H9 (cell line): ENCODE measurements around the gene GPRC5D. TPM values are rescaled to one million over a fixed set of nuclear protein-coding genes. Genes with fewer than 3 reads are reported as not detected.

ENCODE experiments used
- DNase-seq: peaks from one replicate; pipeline ENCODE4 v3.0.0-alpha.2; 2017
- H2AFZ ChIP-seq: one replicate; pipeline ENCODE4 v1.6.1; 2013; ENCODE audit warnings: mild to moderate bottlenecking, low read length, control low read depth, moderate library complexity
- H2AK5ac ChIP-seq: 2 replicates; pipeline ENCODE4 v1.6.1; 2013; ENCODE audit warnings: low read length, control low read depth, mixed read lengths; ENCODE audit not compliant: insufficient read length
- H2BK120ac ChIP-seq: one replicate; pipeline ENCODE4 v1.6.1; 2013; ENCODE audit warnings: low read depth, mild to moderate bottlenecking, low read length, control low read depth, inconsistent platforms; ENCODE audit not compliant: poor library complexity, severe bottlenecking
- H2BK12ac ChIP-seq: 2 replicates; pipeline ENCODE4 v1.6.1; 2013; ENCODE audit warnings: low read length, control low read depth, mixed read lengths, low read depth; ENCODE audit not compliant: insufficient read length
- H2BK15ac ChIP-seq: 2 replicates; pipeline ENCODE4 v1.6.1; 2013; ENCODE audit warnings: low read depth, low read length, control low read depth
- H2BK20ac ChIP-seq: one replicate; pipeline ENCODE4 v1.6.1; 2013; ENCODE audit warnings: low read depth, mild to moderate bottlenecking, low read length, control low read depth, inconsistent platforms; ENCODE audit not compliant: poor library complexity, severe bottlenecking
- H2BK5ac ChIP-seq: 2 replicates; pipeline ENCODE4 v1.6.1; 2013; ENCODE audit warnings: low read length, control low read depth, mixed read lengths; ENCODE audit not compliant: insufficient read length
- H3K14ac ChIP-seq: 2 replicates; pipeline ENCODE4 v1.6.1; 2013; ENCODE audit warnings: low read length, control low read depth; ENCODE audit not compliant: insufficient read depth
- H3K18ac ChIP-seq: 2 replicates; pipeline ENCODE4 v1.6.1; 2013; ENCODE audit warnings: low read depth, mild to moderate bottlenecking, mixed read lengths, low read length, control low read depth; ENCODE audit not compliant: insufficient read length
- H3K23ac ChIP-seq: 2 replicates; pipeline ENCODE4 v1.6.1; 2013; ENCODE audit warnings: low read length, control low read depth, mixed read lengths, low read depth; ENCODE audit not compliant: insufficient read length
- H3K23me2 ChIP-seq: 2 replicates; pipeline ENCODE4 v1.6.1; 2013; ENCODE audit warnings: low read depth, mild to moderate bottlenecking, mixed read lengths, low read length, control low read depth; ENCODE audit not compliant: insufficient read length, poor library complexity, severe bottlenecking
- H3K27ac ChIP-seq: 2 replicates; pipeline ENCODE4 v1.5.1; 2013; ENCODE audit warnings: low read length, control low read depth, mixed read lengths, low read depth; ENCODE audit not compliant: insufficient read length
- H3K27me3 ChIP-seq: 2 replicates; pipeline ENCODE4 v1.6.1; 2013; ENCODE audit warnings: low read length, control low read depth, inconsistent platforms; ENCODE audit not compliant: insufficient read depth
- H3K4ac ChIP-seq: 2 replicates; pipeline ENCODE4 v1.6.1; 2013; ENCODE audit warnings: low read depth, mild to moderate bottlenecking, control low read depth, inconsistent platforms, low read length, moderate library complexity
- H3K4me1 ChIP-seq: 2 replicates; pipeline ENCODE4 v1.6.1; 2013; ENCODE audit warnings: low read length, control low read depth, inconsistent platforms; ENCODE audit not compliant: insufficient read depth
- H3K4me2 ChIP-seq: 2 replicates; pipeline ENCODE4 v1.6.1; 2013; ENCODE audit warnings: low read length, control low read depth, mixed read lengths; ENCODE audit not compliant: insufficient read length, insufficient read depth
- H3K56ac ChIP-seq: 2 replicates; pipeline ENCODE4 v1.6.1; 2013; ENCODE audit warnings: low read depth, mild to moderate bottlenecking, mixed read lengths, low read length, control low read depth; ENCODE audit not compliant: insufficient read length
- H3K79me1 ChIP-seq: 2 replicates; pipeline ENCODE4 v1.6.1; 2013; ENCODE audit warnings: low read depth, mild to moderate bottlenecking, moderate library complexity, low read length, control low read depth, inconsistent platforms; ENCODE audit not compliant: insufficient read depth, poor library complexity, severe bottlenecking
- H3K79me2 ChIP-seq: 2 replicates; pipeline ENCODE4 v1.6.1; 2013; ENCODE audit warnings: low read length, control low read depth, inconsistent platforms; ENCODE audit not compliant: insufficient read depth
- H3K9ac ChIP-seq: 2 replicates; pipeline ENCODE4 v1.6.1; 2013; ENCODE audit warnings: low read length, control low read depth, mixed read lengths; ENCODE audit not compliant: insufficient read length; ENCODE audit errors: extremely low read depth
- H3K9me3 ChIP-seq: one replicate; pipeline ENCODE4 v1.6.1; 2013; ENCODE audit warnings: low read depth, low read length, inconsistent platforms; ENCODE audit not compliant: control insufficient read depth
- H3T11ph ChIP-seq: one replicate; pipeline ENCODE4 v1.6.1; 2013; ENCODE audit warnings: mild to moderate bottlenecking, low read length, control low read depth, inconsistent platforms
- H4K20me1 ChIP-seq: one replicate; pipeline ENCODE4 v1.6.1; 2013; ENCODE audit not compliant: control insufficient read depth, insufficient read length, insufficient read depth
- H4K5ac ChIP-seq: 2 replicates; pipeline ENCODE4 v1.6.1; 2013; ENCODE audit warnings: low read depth, mild to moderate bottlenecking, mixed read lengths, low read length, control low read depth; ENCODE audit not compliant: insufficient read length
- H4K8ac ChIP-seq: replicated peaks from 2 replicates; pipeline ENCODE4 v1.6.1; 2013; ENCODE audit warnings: low read length, control low read depth, mixed read lengths, low read depth; ENCODE audit not compliant: insufficient read length
- H4K91ac ChIP-seq: 2 replicates; pipeline ENCODE4 v1.6.1; 2013; ENCODE audit warnings: low read depth, mild to moderate bottlenecking, moderate library complexity, mixed read lengths, low read length, control low read depth; ENCODE audit not compliant: insufficient read length
- H3K27ac Mint-ChIP-seq, 3 experiments: 2 replicates in 2 of 3; 3 replicates in 1 of 3; pipeline ENCODE4 v1.8.0; 2020 to 2021; ENCODE audit warnings: mixed read lengths in 3 of 3, mild to moderate bottlenecking in 1 of 3, moderate library complexity in 1 of 3
- H3K27me3 Mint-ChIP-seq: 2 replicates; pipeline ENCODE4 v1.8.0; 2021; ENCODE audit warnings: low read depth, mild to moderate bottlenecking, moderate library complexity, mixed read lengths
- H3K36me3 Mint-ChIP-seq, 3 experiments: 2 replicates in 2 of 3; 3 replicates in 1 of 3; pipeline ENCODE4 v1.8.0; 2020 to 2021; ENCODE audit warnings: low read depth in 3 of 3, mixed read lengths in 3 of 3; ENCODE audit not compliant: insufficient read depth in 1 of 3
- H3K4me1 Mint-ChIP-seq, 2 experiments: 2 replicates each; pipeline ENCODE4 v1.8.0; 2020; ENCODE audit warnings: mixed read lengths in 2 of 2
- H3K4me3 Mint-ChIP-seq, 2 experiments: 2 replicates in 1 of 2; 3 replicates in 1 of 2; pipeline ENCODE4 v1.8.0; 2020 to 2021; ENCODE audit warnings: mild to moderate bottlenecking in 2 of 2, mixed read lengths in 2 of 2, moderate library complexity in 1 of 2
- H3K9me3 Mint-ChIP-seq, 2 experiments: 2 replicates in 1 of 2; 3 replicates in 1 of 2; pipeline ENCODE4 v1.8.0; 2020; ENCODE audit warnings: mild to moderate bottlenecking in 2 of 2, mixed read lengths in 2 of 2, moderate library complexity in 1 of 2
- CTCF ChIP-seq: fragments of 200-600 bp; sonication (generic); conservative IDR thresholded peaks from 3 replicates; pipeline ENCODE4 v1.8.0; 2021; ENCODE audit warnings: antibody characterized with exemption, mild to moderate bottlenecking
- WGBS: extraction: QIAGEN DNeasy Blood & Tissue Kit; methylation state at CpG from one replicate; pipeline ENCODE4 v1.1.7; 2013; ENCODE audit warnings: missing lambda C conversion rate, low lambda C conversion rate, mixed read lengths; ENCODE audit not compliant: insufficient read length; ENCODE audit errors: extremely low coverage; 5-methylcytosine and 5-hydroxymethylcytosine counted together
- total RNA-seq: library from RNA; stranded (reverse); gene quantifications from 2 replicates; pipeline ENCODE4 v1.2.1, GENCODE V29; 2021

GPRC5D gene
- total RNA-seq, 1 experiment from 2014 or later, result not detected

- Histone ChIP-seq H3K27ac (no peak overlapping the region), H3K18ac (no peak overlapping the region), H2BK120ac (no peak overlapping the region), H3K27me3 (no peaks in the 10 kb centered on the region), H3K79me1 (no peaks in the 10 kb centered on the region), H4K20me1 (no peaks in the 10 kb centered on the region), H2AK5ac (no peak overlapping the region), H3K4me2 (no peak overlapping the region), H3K56ac (no peak overlapping the region), H3K14ac (no peak overlapping the region), H2BK20ac (no peak overlapping the region), H3K9ac (no peak overlapping the region), H3K9me3 (no peaks in the 10 kb centered on the region), H3K4me1 (no peaks in the 10 kb centered on the region; the same call in 1 of the 2 replicates), H4K8ac (no peak overlapping the region), H2BK15ac (no peak overlapping the region), H4K91ac (no peak overlapping the region), H2AFZ (no peak overlapping the region), H3K23me2 (peaks cover 18% of the 10 kb centered on the region), H3K79me2 (no peaks in the 10 kb centered on the region; the same call in 1 of the 2 replicates), H4K5ac (no peak overlapping the region), H2BK5ac (no peak overlapping the region), H2BK12ac (no peak overlapping the region), H3T11ph (no peak overlapping the region), H3K4ac (no peak overlapping the region), H3K23ac (no peak overlapping the region)
- DNase-seq, result no peak
- no peak for TF ChIP-seq CTCF
- H3K27ac Mint-ChIP-seq, result peak overlapping the region in 1 of 3 experiments; percentile 91; a peak in 1 of 7 replicates
- no CpG with 5 or more reads among the region's 2 CpGs for WGBS
- 0 out of 5 replicates have a peak overlapping the region, but pooled peaks of 1 of the 2 experiments have one; percentile 96 for H3K4me3 Mint-ChIP-seq
- H3K9me3 Mint-ChIP-seq, result peaks cover 0 to 3% of the 10 kb centered on the region in 2 experiments; a peak in 2 of 5 replicates
- H3K4me1 Mint-ChIP-seq, result peaks cover 32 to 43% of the 10 kb centered on the region in 2 experiments
- H3K36me3 Mint-ChIP-seq, result peaks cover 4 to 18% (median 14%) of the 10 kb centered on the region in 3 experiments
- peaks cover 17% of the 10 kb centered on the region for H3K27me3 Mint-ChIP-seq
Observed at GRCh38 chr12:12997734-12998133, 45.8 kb upstream of the GPRC5D start.
